Fibroblast of skin of back (primary cell): ENCODE data around the gene LRR1.
"Not testable (repeated sequence)": the region's sequence is repeated elsewhere in the genome, so short reads cannot be mapped to it uniquely, and the experiment has no call there.

ENCODE experiments used
- DNase-seq: peaks from one replicate; pipeline ENCODE4 v3.0.0-alpha.2; 2013

LRR1 gene

DNA sequence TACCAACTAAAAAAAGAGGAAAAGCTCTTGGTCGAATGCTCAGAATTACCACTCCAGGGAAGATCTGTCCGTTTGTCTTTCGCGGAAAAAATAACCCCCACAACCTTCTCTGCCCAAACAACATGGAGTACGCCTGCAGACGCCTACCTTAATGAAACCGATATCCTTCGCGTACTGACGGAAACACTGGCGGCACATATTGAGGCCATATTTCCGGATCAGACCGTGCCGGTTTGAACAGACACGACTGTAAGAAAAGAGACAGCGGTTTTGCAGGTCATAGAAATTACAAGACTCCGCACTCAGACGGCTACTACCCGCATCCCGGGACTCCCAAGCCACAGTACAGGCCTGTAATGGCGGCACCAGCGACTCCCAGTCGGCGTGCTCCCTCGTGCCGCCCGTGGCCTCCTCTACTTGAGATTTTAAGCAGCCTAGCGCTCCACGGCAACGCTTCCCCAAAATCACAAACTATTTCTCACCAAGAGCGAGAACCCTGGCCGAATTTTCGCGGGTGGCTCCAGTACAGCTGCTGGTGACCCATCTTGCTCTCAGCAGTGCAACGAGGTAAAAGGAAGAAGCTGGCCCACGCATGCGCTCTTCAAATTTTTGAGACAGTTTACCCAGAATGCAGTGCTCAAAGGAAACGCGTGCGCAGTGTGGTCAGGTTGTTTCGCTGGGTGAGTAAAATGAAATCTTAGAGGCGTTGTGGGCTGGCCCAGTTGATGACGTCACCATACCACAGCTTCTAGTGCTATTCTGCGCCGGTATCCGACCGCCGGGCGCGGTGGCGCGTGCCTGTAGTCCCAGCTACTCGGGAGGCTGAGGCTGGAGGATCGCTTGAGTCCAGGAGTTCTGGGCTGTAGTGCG lies 12.7 kb upstream of the LRR1 start, which contains the start of gene RPS29:
RPS29 (minus strand) TSS at position 578 of the 870 bp plus-strand sequence; CDS start at position 544, 34 bp downstream.
- DNase-seq: peak; percentile 99

GRCh38 chr14:49586673-49587460 lies 11.9 kb upstream of the LRR1 start:
- DNase-seq: peak; percentile 79

- no peak for DNase-seq
Measured at GRCh38 chr14:49589387-49589786, 9.4 kb upstream of the LRR1 start.

GRCh38 chr14:49593016-49593415 lies 5.7 kb upstream of the LRR1 start:
- peak; percentile 85 for DNase-seq

DNA sequence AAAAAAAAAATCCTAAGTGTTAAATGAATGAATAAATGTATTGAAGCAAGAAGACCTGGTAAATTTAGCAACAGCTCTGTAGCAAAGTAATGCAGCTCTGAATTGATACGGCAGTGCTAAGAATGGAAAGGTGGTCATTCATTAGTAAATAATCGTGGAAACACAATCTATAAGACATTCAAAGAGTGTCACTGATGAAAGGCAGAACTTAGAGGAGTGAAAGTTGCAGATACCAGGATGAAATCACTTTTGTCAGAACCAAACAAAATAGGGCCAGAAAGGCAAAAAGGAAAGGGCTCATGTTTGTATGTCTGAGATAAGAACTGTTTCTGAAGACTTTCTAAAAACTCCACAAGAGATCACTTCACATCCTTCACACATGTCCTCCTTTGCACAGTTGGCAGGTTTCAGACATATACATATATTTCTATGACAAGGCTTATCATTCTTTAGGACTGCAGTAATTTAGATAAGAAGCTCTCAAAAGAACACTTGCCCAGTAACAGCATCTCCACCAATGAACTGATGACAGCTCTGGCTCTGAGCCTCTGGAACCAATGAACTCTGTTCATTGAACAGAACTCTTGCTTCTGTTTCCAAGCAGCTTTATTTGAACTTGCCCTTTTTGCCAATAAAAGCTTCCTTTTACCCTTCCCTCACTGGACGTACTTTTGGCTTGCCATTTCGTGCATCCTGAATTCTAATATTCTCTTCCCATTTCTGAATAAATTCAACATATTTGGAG lies 4.2 kb upstream of the LRR1 start:
- DNase-seq: peak; percentile 28

- DNase-seq: no peak
Measured at GRCh38 chr14:49598189-49598484, 603 bp upstream of the LRR1 start.

GRCh38 chr14:49607583-49607982 lies 8.8 kb downstream of the LRR1 start:
- DNase-seq: no peak

DNA sequence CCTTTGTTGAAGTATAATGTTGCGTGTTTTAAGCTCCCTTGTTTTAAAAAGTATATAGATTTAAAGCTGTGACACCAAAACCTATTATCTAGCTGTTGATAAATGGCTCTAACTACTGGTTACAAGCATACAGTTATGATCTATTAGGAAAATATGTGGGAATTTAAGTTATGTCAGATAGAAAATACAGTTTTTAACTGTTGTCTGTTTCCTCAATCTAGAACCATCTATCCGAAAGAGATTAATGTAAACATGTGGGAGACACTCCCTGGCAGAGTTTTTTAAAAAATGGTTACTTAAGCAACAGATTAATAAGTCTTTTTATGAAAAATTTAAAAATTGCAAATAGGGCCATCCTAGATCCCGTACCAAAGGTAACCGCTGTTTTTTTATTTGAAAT lies 13.5 kb downstream of the LRR1 start:
- no peak for DNase-seq

- no peak for DNase-seq
Measured at GRCh38 chr14:49612671-49613070, 13.9 kb downstream of the LRR1 start.

- peak; percentile 26 for DNase-seq
Measured at GRCh38 chr14:49614196-49614595, 15.5 kb downstream of the LRR1 start.

DNA sequence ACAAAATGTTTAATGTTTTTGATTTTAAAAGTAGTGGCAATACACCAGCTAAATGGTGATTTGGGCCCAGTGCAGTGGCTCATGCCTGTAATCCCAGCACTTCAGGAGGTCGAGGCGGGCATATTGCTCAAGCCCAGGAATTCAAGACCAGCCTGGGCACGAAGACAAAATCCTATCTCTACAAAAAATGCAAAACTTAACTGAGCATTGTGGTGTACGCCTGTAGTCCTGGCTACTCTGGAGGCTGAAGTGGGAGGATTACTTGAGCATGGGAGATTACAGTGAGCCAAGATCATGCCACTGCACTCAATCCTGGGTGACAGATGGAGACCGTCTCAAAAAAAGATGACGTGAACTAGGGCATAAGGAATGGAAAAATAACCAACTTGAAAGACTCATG lies 17.0 kb downstream of the LRR1 start:
- no peak for DNase-seq

DNA sequence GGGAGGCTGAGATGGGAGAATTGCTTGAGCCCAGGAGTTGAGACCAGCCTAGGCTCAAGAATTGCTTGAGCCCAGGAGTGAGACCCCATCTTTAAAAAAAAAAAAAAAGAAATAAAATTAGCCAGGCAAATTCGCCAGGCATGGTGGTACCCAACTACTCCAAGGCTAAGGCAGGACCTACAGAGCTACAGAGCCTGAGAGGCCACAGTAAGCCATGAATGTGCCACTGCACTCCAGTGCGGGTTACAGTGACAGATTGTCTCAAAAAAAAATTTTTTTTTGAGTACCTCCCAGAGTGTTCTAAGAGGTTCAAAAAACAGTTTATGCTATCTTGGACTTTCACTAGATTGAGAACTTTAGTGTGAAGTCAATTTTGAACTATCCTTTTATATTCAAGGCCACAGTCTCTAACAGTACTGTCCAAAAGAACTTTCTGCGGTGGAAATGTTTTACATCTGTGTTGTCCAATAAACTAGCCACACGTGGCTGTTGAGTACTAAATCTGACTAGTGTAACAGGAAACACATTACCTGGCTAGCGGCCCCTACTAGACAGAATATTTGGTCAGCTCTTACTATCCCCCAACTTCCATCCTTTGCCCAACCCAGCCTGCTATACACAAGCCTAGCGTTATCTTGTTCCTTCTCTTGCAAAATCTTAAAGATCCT lies 19.2 kb downstream of the LRR1 start:
- no peak for DNase-seq

DNA sequence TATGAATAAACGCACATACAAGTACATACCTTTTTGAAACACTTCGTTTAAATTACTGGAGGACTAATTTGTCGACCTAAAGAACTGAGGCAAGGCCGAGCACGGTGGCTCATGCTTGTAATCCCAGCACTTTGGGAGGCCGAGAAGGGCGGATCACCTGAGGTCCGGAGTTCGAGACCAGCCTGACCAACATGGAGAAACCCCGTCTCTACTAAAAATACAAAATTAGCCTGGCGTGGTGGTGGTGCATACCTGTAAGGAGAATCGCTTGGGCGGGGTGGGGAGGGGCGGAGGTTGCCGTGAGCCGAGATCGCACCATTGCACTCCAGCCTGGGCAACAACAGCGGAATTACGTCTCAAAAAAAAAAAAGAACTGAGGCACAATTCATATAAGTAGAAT lies 20.5 kb downstream of the LRR1 start:
- DNase-seq: not testable (repeated sequence)

GRCh38 chr14:49619730-49620129 lies 21.0 kb downstream of the LRR1 start:
- DNase-seq: no peak

GRCh38 chr14:49620182-49621113 lies 21.7 kb downstream of the LRR1 start, which contains the start of the genes MGAT2 and RPL36AL:
Gene MGAT2, plus strand, starts transcription at chr14:49620799. Its CDS starts 470 bp downstream, at chr14:49621269.
Gene RPL36AL, minus strand, starts transcription at chr14:49620626. Its CDS starts 1,522 bp downstream, at chr14:49619104.
- peak; percentile 99 for DNase-seq

DNA sequence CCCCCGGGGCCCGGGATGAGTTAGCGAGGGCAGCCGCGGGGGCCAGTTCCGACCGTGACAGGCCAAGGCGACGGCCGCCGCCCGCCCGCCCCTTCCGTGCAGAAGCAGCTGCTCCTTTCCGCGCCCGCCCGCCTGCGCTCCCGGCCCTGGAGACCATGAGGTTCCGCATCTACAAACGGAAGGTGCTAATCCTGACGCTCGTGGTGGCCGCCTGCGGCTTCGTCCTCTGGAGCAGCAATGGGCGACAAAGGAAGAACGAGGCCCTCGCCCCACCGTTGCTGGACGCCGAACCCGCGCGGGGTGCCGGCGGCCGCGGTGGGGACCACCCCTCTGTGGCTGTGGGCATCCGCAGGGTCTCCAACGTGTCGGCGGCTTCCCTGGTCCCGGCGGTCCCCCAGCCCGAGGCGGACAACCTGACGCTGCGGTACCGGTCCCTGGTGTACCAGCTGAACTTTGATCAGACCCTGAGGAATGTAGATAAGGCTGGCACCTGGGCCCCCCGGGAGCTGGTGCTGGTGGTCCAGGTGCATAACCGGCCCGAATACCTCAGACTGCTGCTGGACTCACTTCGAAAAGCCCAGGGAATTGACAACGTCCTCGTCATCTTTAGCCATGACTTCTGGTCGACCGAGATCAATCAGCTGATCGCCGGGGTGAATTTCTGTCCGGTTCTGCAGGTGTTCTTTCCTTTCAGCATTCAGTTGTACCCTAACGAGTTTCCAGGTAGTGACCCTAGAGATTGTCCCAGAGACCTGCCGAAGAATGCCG lies 22.6 kb downstream of the LRR1 start:
- DNase-seq: peak; percentile 73

GRCh38 chr14:49622022-49622607 lies 23.4 kb downstream of the LRR1 start:
- no peak for DNase-seq

- no peak for DNase-seq
Measured at GRCh38 chr14:49623387-49623786, 24.6 kb downstream of the LRR1 start.

- no peak for DNase-seq
Measured at GRCh38 chr14:49623941-49624839, 25.4 kb downstream of the LRR1 start.
